Measurements from ENCODE around the gene MRPL44.
"Not testable (repeated sequence)": the region's sequence is repeated elsewhere in the genome, so short reads cannot be mapped to it uniquely, and the experiment has no call there.

MRPL44 gene

DNA sequence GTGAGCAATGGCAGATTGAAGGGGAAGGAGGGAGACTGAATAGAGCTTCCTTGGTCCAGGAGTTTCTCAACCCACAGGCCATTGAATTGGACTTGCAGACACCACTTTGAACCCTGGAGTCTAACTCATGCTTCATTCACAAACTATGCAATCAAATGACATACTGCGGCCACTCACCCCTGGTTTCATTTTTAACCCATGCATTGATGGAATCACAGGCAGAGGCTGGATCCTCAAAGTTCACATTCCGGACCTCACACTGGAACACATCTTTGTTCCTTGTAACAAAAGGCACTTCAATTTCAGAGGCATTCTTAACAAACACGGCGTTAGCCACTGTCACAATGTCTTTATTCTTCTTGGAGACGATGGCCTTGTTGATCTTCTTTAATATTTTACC is 40.7 kb downstream of the MRPL44 start:
- Histone ChIP-seq H3K27ac (ENCODE audit: low read depth, low read length) (no peak overlapping the region), H3K36me3 (ENCODE audit: control insufficient read depth, insufficient read depth, low read length) (peaks cover 36% of the 10 kb centered on the region), H2BK5ac (ENCODE audit: low read length) (no peak overlapping the region), H2BK120ac (ENCODE audit: low read depth, low read length) (no peak overlapping the region), H3K4me2 (ENCODE audit: low read length) (no peak overlapping the region), H3K27me3 (ENCODE audit: insufficient read depth, low read length, poor library complexity) (no peaks in the 10 kb centered on the region), H3K4me1 (ENCODE audit: control insufficient read depth, low read depth, low read length) (no peaks in the 10 kb centered on the region), H3K4ac (ENCODE audit: low read depth, low read length) (no peak overlapping the region), H4K5ac (ENCODE audit: low read length) (no peak overlapping the region), H3K56ac (ENCODE audit: low read length) (no peak overlapping the region), H3K79me2 (ENCODE audit: control insufficient read depth, insufficient read depth, low read length) (peaks cover 12% of the 10 kb centered on the region), H3K18ac (ENCODE audit: low read length) (no peak overlapping the region), H3K79me1 (ENCODE audit: low read length) (peaks cover 22% of the 10 kb centered on the region), H3K4me3 (ENCODE audit: low read length) (no peak overlapping the region), H3K23ac (ENCODE audit: low read length) (no peak overlapping the region), H2BK15ac (replicated peaks; ENCODE audit: low read depth) (no peak overlapping the region), H2AK5ac (ENCODE audit: low read length) (no peak overlapping the region), H3K9ac (ENCODE audit: low read length) (no peak overlapping the region), H4K8ac (ENCODE audit: low read depth, low read length) (no peak overlapping the region)
- no CpG with 5 or more reads among the region's 5 CpGs for WGBS (ENCODE audit: extremely low coverage, insufficient coverage, low lambda C conversion rate)
- DNase-seq: no peak

DNA sequence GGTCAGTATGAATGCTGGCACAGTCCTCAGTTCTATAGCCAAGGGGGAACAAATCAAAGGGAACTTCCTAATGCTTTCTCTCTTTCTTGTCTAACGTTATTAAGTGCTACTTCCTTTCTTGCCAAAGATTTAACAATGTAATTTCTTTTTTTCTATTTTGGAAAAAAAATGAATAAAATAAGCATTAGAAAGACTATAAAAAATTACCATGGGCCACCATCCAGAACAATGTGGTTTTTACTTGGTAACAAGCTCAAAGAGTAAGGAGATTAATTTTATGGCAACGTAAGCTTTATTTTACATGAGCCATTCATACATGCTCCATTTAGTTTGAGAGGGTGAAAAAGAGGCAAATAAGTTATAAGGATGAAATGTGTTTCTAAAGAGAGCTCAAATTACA is 41.7 kb downstream of the MRPL44 start:
- Histone ChIP-seq H3K4me1 (ENCODE audit: control insufficient read depth, low read depth, low read length) (no peaks in the 10 kb centered on the region), H2AK5ac (ENCODE audit: low read length) (no peak overlapping the region), H3K9ac (ENCODE audit: low read length) (no peak overlapping the region), H2BK5ac (ENCODE audit: low read length) (no peak overlapping the region), H3K79me1 (ENCODE audit: low read length) (peaks cover 22% of the 10 kb centered on the region), H3K23ac (ENCODE audit: low read length) (no peak overlapping the region), H3K4me2 (ENCODE audit: low read length) (no peak overlapping the region), H3K18ac (ENCODE audit: low read length) (no peak overlapping the region), H3K27me3 (ENCODE audit: insufficient read depth, low read length, poor library complexity) (no peaks in the 10 kb centered on the region), H3K79me2 (ENCODE audit: control insufficient read depth, insufficient read depth, low read length) (peaks cover 15% of the 10 kb centered on the region), H3K4me3 (ENCODE audit: low read length) (no peak overlapping the region), H3K56ac (ENCODE audit: low read length) (no peak overlapping the region), H3K27ac (ENCODE audit: low read depth, low read length) (no peak overlapping the region), H4K8ac (ENCODE audit: low read depth, low read length) (no peak overlapping the region), H2BK15ac (replicated peaks; ENCODE audit: low read depth) (no peak overlapping the region), H3K36me3 (ENCODE audit: control insufficient read depth, insufficient read depth, low read length) (peaks cover 36% of the 10 kb centered on the region), H2BK120ac (ENCODE audit: low read depth, low read length) (no peak overlapping the region), H4K5ac (ENCODE audit: low read length) (no peak overlapping the region), H3K4ac (ENCODE audit: low read depth, low read length) (no peak overlapping the region)
- WGBS (ENCODE audit: extremely low coverage, insufficient coverage, low lambda C conversion rate): no CpG with 5 or more reads among the region's 2 CpGs
- no peak for DNase-seq

DNA sequence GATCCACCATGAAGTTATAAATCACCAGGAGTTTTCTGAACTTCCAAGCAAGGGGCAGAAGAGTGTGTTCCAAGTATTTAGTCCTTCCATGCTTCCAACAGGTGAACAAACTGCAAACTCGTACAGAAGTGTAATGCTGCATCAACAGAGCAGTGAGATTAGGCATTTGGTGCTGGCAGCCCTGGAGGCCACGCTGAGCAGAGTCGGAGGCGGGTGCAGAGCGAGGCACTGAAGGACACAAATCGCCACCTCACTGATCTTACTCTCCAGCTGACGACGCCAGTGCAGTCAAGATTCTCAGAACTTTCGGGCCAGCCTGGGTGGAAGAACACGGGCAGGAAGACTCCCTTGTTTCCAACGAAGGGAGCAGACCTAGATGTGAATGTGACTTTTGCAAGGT is 42.6 kb downstream of the MRPL44 start:
- Histone ChIP-seq H3K36me3 (ENCODE audit: control insufficient read depth, insufficient read depth, low read length) (peaks cover 34% of the 10 kb centered on the region), H3K79me1 (ENCODE audit: low read length) (peaks cover 23% of the 10 kb centered on the region), H3K4me2 (ENCODE audit: low read length) (no peak overlapping the region), H3K4me1 (ENCODE audit: control insufficient read depth, low read depth, low read length) (no peaks in the 10 kb centered on the region), H2BK5ac (ENCODE audit: low read length) (no peak overlapping the region), H3K18ac (ENCODE audit: low read length) (no peak overlapping the region), H3K27ac (ENCODE audit: low read depth, low read length) (no peak overlapping the region), H3K23ac (ENCODE audit: low read length) (no peak overlapping the region), H3K27me3 (ENCODE audit: insufficient read depth, low read length, poor library complexity) (no peaks in the 10 kb centered on the region), H2AK5ac (ENCODE audit: low read length) (no peak overlapping the region), H3K79me2 (ENCODE audit: control insufficient read depth, insufficient read depth, low read length) (peaks cover 23% of the 10 kb centered on the region), H3K4ac (ENCODE audit: low read depth, low read length) (no peak overlapping the region), H2BK120ac (ENCODE audit: low read depth, low read length) (no peak overlapping the region), H2BK15ac (replicated peaks; ENCODE audit: low read depth) (no peak overlapping the region), H4K5ac (ENCODE audit: low read length) (no peak overlapping the region), H3K56ac (ENCODE audit: low read length) (no peak overlapping the region), H3K4me3 (ENCODE audit: low read length) (no peak overlapping the region), H3K9ac (ENCODE audit: low read length) (no peak overlapping the region), H4K8ac (ENCODE audit: low read depth, low read length) (no peak overlapping the region)
- DNase-seq: no peak
- WGBS (ENCODE audit: extremely low coverage, insufficient coverage, low lambda C conversion rate): no CpG with 5 or more reads among the region's 11 CpGs

DNA sequence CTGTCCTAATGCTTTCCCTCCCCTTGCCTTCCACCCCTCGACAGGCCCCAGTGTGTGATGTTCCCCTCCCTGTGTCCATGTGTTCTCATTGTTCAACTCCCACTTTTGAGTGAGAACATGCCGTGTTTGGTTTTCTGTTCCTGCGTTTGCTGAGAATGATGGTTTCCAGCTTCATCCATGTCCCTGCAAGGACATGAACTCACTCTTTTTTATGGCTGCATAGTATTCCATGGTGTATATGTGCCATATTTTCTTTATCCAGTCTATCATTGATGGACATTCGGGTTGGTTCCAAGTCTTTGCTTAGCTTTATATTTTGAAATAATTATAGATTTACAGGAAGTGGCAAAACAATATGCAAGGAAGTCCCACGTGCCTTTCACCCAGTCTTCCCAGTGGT is 43.4 kb downstream of the MRPL44 start:
- peaks cover 28% of the 10 kb centered on the region for H3K79me2 ChIP-seq (ENCODE audit: control insufficient read depth, insufficient read depth, low read length)
- not testable (repeated sequence) for H4K5ac ChIP-seq (ENCODE audit: low read length); H3K18ac ChIP-seq (ENCODE audit: low read length); H3K4ac ChIP-seq (ENCODE audit: low read depth, low read length); H3K4me2 ChIP-seq (ENCODE audit: low read length); H3K9ac ChIP-seq (ENCODE audit: low read length); H3K4me3 ChIP-seq (ENCODE audit: low read length); H3K56ac ChIP-seq (ENCODE audit: low read length); H2BK120ac ChIP-seq (ENCODE audit: low read depth, low read length); DNase-seq; H3K23ac ChIP-seq (ENCODE audit: low read length); H3K4me1 ChIP-seq (ENCODE audit: control insufficient read depth, low read depth, low read length); H3K27me3 ChIP-seq (ENCODE audit: insufficient read depth, low read length, poor library complexity); H2BK15ac ChIP-seq (replicated peaks; ENCODE audit: low read depth); H4K8ac ChIP-seq (ENCODE audit: low read depth, low read length); H3K27ac ChIP-seq (ENCODE audit: low read depth, low read length); H2AK5ac ChIP-seq (ENCODE audit: low read length); H2BK5ac ChIP-seq (ENCODE audit: low read length)
- no CpG with 5 or more reads among the region's 5 CpGs for WGBS (ENCODE audit: extremely low coverage, insufficient coverage, low lambda C conversion rate)
- H3K79me1 ChIP-seq (ENCODE audit: low read length): peaks cover 27% of the 10 kb centered on the region
- peaks cover 29% of the 10 kb centered on the region for H3K36me3 ChIP-seq (ENCODE audit: control insufficient read depth, insufficient read depth, low read length)

DNA sequence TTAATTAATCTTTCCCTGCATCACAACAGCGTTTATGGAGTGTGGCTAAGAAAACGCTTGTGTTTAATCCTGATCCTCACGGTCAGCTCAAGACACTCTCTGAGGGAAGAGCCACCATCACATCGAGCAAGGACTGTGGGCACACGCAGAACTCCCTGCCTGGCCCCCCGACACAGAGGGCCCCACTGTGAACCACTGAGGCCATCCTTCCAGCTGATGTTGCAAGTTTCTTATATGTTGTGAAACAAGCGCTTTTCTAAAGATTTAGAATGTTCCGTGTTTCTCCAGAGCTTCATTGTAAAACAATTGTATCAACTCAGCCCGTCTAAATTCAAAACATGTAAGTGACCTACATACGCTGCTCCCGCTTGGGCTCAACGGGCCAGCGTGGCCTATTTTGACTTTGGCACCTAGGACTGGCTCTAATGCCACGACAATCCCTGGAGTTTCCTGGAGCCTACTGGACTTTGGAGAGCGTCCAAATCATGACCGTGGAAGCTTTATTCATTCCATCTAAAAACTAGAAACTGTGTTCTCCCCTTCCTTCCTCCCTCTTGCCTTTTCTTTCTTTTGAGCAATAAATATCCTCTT is 46.9 kb downstream of the MRPL44 start:
- Histone ChIP-seq H3K27ac (ENCODE audit: low read depth, low read length) (no peak overlapping the region), H3K4me3 (ENCODE audit: low read length) (no peak overlapping the region), H3K9ac (ENCODE audit: low read length) (no peak overlapping the region), H3K18ac (ENCODE audit: low read length) (no peak overlapping the region), H3K36me3 (ENCODE audit: control insufficient read depth, insufficient read depth, low read length) (peaks cover 17% of the 10 kb centered on the region), H3K4me1 (ENCODE audit: control insufficient read depth, low read depth, low read length) (no peaks in the 10 kb centered on the region), H3K79me1 (ENCODE audit: low read length) (peaks cover 29% of the 10 kb centered on the region), H3K4ac (ENCODE audit: low read depth, low read length) (no peak overlapping the region), H2BK15ac (replicated peaks; ENCODE audit: low read depth) (no peak overlapping the region), H3K79me2 (ENCODE audit: control insufficient read depth, insufficient read depth, low read length) (peaks cover 53% of the 10 kb centered on the region), H4K5ac (ENCODE audit: low read length) (no peak overlapping the region), H2AK5ac (ENCODE audit: low read length) (no peak overlapping the region), H3K4me2 (ENCODE audit: low read length) (no peak overlapping the region), H2BK120ac (ENCODE audit: low read depth, low read length) (no peak overlapping the region), H2BK5ac (ENCODE audit: low read length) (no peak overlapping the region), H4K8ac (ENCODE audit: low read depth, low read length) (no peak overlapping the region), H3K56ac (ENCODE audit: low read length) (no peak overlapping the region), H3K23ac (ENCODE audit: low read length) (no peak overlapping the region), H3K27me3 (ENCODE audit: insufficient read depth, low read length, poor library complexity) (no peaks in the 10 kb centered on the region)
- WGBS (ENCODE audit: extremely low coverage, insufficient coverage, low lambda C conversion rate): no CpG with 5 or more reads among the region's 16 CpGs
- no peak for DNase-seq

DNA sequence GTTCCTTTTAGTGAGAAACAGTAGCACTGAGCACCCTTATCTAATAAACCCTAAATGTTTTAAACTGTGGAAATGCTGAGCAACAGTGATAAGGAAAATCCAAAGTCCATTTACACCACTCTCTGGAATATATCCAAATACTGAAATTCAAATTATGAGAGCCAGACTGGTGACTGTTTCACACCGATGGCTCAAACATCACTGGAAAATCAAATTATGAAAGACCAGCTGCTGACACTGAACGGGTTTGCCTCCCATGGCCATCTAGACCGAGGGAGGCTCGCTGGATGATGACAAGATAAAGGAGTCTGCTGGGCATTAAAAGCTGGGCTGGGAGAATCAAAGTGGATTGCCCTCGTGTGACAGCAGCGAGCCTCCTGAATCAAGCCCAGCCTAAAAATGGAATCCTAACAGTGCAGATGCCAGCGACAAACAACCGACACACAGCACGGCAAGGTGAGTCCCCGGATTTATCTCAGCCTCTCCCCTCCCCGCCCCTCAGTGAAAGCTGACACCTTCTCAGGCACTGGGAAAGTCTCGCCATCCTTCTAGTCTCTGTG is 51.5 kb downstream of the MRPL44 start:
- WGBS (ENCODE audit: extremely low coverage, insufficient coverage, low lambda C conversion rate): no CpG with 5 or more reads among the region's 12 CpGs
- H3K4me1 ChIP-seq (ENCODE audit: control insufficient read depth, low read depth, low read length): peaks cover 2% of the 10 kb centered on the region
- no peak overlapping the region for H3K9ac ChIP-seq (ENCODE audit: low read length)
- H3K4me3 ChIP-seq (ENCODE audit: low read length): no peak overlapping the region
- H4K8ac ChIP-seq (ENCODE audit: low read depth, low read length): no peak overlapping the region
- no peak overlapping the region for H3K4ac ChIP-seq (ENCODE audit: low read depth, low read length)
- no peak overlapping the region for H2BK15ac ChIP-seq (replicated peaks; ENCODE audit: low read depth)
- no peak overlapping the region for H3K4me2 ChIP-seq (ENCODE audit: low read length)
- peaks cover 72% of the 10 kb centered on the region for H3K79me2 ChIP-seq (ENCODE audit: control insufficient read depth, insufficient read depth, low read length)
- H4K5ac ChIP-seq (ENCODE audit: low read length): no peak overlapping the region
- no peak overlapping the region for H2AK5ac ChIP-seq (ENCODE audit: low read length)
- H3K27ac ChIP-seq (ENCODE audit: low read depth, low read length): no peak overlapping the region
- peak; percentile 75 for DNase-seq
- H3K79me1 ChIP-seq (ENCODE audit: low read length): peaks cover 21% of the 10 kb centered on the region
- H3K23ac ChIP-seq (ENCODE audit: low read length): no peak overlapping the region
- no peak overlapping the region for H2BK5ac ChIP-seq (ENCODE audit: low read length)
- H3K56ac ChIP-seq (ENCODE audit: low read length): no peak overlapping the region
- H3K27me3 ChIP-seq (ENCODE audit: insufficient read depth, low read length, poor library complexity): no peaks in the 10 kb centered on the region
- no peak overlapping the region for H3K18ac ChIP-seq (ENCODE audit: low read length)
- H2BK120ac ChIP-seq (ENCODE audit: low read depth, low read length): no peak overlapping the region
- H3K36me3 ChIP-seq (ENCODE audit: control insufficient read depth, insufficient read depth, low read length): peaks cover 1% of the 10 kb centered on the region
